ENCODE results near the gene CRYBB3.
"Not testable (repeated sequence)": the region's sequence is repeated elsewhere in the genome, so short reads cannot be mapped to it uniquely, and the experiment has no call there.

The CRYBB3 gene

DNA sequence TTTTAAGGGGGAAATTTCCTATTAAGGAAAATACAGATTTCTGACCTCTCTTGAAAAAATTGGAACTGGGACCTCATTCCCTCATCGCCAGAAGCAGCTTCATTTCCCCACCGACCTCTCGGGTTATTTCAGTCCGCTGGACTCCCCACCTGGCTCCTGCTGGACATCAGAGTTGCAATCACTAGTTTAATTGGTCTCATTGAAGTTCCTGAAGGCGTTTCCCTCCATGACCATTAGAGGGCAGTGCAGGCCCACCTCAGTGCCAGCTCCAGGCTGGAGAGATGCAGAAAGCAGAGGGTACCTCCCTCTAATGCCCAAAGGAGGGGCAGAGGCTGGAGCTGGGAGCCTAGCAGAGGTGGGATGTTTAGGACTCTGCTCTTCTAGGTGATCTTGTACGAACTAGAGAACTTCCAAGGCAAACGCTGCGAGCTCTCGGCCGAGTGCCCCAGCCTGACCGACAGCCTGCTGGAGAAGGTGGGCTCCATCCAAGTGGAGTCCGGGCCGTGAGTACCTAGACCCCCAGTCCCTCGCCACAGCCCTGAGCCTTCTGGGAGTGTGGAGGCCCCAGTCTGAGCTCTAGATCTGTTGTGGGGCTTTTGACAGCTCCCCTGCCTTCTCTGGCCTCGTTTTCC is 2.7 kb downstream of the CRYBB3 start:
- intact Hi-C loops (cut with DNase I), result loop anchor here (2.0 kb wide), 1 partner anchor 132 kb away; no protein-coding TSS in a partner anchor
- DNase-seq, result peak in 8 of 10 donors; percentile 43 to 93 (median 70)

DNA sequence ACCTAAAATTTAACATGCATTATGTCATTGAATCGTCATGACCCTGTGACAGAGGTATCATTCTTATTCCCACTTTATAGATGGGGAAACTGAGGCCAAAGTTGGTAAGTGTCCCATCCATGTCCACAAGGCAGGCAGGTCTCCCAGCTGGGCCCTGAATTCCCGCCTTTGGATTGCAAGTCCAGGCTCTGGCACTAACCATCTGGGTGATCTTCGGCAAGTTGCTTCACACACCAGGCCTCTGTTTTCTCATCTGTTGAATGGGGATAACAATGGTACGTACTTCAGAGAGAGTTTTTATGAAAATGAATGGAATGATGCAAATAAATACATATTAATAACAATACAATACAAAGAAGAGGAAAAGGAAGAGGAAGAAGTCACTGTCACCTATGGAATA is 3.4 kb downstream of the CRYBB3 start:
- intact Hi-C loops (cut with DNase I), result loop anchor here (2.0 kb wide), 1 partner anchor 132 kb away; no protein-coding TSS in a partner anchor
- peak in 1 of 10 donors; percentile 31 for DNase-seq

DNA sequence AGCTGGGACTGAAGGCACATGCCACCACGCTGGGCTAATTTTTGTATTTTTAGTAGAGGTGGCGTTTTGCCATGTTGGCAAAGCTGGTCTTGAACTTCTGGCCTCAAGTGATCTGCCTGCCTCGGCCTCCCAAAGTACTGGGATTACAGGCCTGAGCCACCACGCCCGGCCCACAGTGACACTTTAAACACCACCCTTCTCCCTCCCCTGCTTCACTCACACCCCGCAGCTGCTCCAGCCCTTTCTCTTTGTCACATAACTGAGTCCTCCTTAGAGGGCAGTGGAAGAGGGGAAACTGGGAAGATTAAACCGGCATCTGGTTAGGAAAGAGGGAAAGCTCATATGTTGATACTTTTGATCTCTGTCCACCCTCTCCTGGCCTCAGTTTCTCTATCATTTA is 4.9 kb downstream of the CRYBB3 start:
- DNase-seq, result peak in 1 of 10 donors; percentile 49
- intact Hi-C loops (cut with DNase I), result not testable (repeated sequence)

DNA sequence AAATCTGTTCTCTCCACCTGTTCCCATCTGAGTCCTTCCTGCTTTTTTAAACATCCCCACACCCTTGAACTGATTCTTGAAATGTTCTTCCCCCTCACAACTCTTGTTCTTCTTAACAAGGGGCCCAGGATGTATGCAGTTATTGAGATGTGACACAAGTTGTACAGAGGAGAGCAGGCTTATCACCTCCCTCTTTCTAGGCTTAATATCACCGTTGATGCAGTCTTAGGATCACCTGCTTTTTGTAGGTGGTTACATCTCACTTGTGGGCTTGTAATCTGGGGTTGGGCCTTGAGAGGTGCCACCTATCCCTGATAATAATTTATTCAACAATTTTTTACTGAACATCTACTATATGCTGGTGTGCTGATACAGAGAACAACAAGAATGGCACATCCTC is 6.2 kb downstream of the CRYBB3 start:
- intact Hi-C loops (cut with DNase I), result no loop called here
- no peak for DNase-seq

DNA sequence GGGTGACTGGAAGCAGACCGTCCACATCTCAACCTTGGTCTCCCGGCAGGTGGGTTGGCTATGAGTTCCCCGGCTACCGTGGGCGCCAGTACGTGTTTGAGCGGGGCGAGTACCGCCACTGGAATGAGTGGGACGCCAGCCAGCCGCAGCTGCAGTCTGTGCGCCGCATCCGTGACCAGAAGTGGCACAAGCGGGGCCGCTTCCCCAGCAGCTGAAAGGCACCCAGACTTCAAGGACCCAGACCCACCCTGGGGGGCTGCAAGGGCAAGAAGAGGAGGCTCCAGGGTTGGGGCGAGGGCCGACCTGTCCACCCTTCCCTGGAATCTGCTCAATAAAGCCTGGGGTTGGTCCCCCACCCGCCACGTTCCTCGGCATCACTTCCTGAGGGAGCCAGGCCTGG is 7.3 kb downstream of the CRYBB3 start:
- intact Hi-C loops (cut with DNase I), result no loop called here
- DNase-seq, result no peak

DNA sequence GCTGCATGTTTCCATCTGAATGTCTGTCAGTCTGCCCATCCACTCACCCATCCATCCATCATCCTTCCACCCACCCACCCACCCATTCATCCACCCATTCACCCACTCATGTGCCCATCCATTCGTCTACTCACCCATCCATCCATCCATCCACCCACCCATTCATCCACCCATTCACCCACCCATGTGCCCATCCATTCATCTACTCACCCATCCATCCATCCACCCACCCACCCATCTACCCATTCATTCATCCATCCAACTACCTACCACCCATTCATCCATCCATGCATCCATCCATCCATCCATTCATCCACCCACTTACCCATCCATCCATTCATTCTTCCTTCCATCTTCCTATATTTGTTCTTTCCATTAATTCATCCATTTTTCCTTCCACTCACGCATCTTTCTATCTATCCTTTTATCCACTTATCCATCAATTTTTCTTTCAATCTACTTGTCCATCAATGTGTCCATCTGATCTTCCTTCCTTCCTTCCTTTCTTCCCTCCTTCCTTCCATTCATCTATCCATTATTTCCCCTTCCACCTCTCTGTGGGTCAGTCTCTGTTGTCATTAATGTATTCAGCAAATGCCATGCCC is 8.0 kb downstream of the CRYBB3 start:
- intact Hi-C loops (cut with DNase I), result no loop called here

DNA sequence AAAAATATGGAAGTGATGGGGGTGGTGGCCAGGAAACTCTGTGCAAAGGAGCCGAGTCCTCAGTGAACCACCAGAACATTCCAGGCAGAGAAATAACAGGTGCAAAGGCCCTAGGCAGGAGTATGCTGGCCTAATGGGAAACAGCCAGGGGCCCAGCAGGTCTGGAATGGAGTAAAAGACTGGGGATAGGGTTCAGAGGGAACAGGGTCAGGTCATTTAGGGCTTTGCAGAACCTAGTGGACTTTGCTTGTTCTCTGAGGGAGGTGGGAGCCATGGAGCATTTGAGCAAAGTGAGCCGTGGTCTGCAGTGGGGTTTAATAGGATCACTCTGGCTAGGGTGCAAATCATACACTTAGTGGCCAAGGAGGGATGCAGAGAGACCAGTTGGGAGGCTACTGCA is 8.7 kb downstream of the CRYBB3 start:
- no peak for DNase-seq
- intact Hi-C loops (cut with DNase I), result no loop called here

More for the DNA sequence above, 8.0 kb downstream of the CRYBB3 start:
- DNase-seq, result no peak

DNA sequence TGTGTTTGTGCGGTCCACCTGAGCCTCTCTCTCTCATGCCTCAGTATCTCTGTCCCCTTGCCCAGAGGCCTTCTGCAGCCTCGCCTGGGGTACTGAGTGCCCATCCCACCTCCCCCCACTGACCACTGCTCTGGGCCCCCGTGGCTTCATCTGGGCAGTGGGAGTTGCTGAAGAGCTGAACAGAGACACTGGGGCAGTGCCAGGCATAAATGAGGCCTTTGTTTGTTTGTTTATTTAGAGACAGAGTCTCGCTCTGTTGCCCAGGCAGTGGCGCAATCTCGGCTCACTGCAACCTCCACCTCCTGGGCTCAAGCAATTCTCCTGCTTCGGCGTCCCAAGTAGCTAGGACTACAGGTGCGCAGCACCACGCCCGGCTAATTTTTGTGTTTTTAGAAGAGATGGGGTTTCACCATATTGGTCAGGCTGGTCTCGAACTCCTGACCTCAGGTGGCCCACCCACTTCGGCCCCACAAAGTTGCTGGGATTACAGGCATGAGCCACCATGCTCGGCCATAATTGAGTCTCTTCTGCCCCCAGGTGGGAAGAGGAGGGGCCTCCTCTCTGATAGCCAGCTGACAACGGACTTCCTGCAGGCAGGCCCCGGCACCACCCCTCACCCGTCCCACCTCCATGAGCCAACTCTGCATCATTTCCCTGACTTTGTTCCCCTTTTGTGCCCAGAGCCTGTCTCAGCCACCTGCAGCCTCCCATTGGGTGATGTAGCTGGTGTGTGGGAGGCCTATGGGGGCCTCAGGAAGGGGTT is 9.3 kb downstream of the CRYBB3 start:
- DNase-seq, result peak in 1 of 10 donors; percentile 64
- intact Hi-C loops (cut with DNase I), result no loop called here

DNA sequence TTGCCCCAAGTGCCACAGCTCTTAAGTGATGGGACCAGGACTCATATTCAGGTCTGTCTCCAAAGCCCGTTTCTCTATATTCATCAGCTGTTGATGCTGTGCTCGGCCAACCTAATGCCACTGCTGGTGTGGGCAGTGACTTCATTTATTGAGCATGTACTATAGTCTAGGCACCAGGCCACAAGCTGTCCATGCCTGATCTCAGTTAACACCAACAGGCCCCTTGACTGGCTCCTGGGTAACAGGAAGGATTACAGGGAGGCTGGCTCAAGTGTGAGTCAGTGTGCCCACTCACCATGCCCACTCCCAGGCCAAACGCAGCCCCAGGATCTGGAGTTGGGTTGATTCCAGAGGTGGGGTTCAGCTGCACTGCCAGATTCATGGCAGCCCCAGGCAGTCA is 11.1 kb downstream of the CRYBB3 start:
- intact Hi-C loops (cut with DNase I), result no loop called here
- DNase-seq, result no peak

DNA sequence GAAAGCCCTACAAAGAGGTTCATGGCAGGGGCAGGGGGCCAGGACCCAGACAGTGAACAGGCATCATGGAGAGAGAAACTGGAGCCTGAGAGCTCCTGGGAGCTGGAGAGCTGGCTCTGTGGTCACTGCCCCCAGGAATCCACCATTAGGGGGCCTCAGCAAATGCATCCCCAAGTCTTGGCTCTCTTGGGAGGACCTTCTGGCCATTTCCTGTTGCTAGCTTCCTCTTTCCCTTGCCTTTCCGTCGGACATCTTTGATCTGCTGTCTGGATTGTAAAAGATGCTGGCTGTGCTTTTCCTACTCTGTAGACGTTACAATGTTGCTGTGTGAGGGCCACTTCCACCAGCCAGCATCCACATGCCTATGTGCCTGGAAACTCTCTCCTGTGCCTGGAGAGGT is 12.7 kb downstream of the CRYBB3 start:
- intact Hi-C loops (cut with DNase I), result no loop called here
- DNase-seq, result no peak

DNA sequence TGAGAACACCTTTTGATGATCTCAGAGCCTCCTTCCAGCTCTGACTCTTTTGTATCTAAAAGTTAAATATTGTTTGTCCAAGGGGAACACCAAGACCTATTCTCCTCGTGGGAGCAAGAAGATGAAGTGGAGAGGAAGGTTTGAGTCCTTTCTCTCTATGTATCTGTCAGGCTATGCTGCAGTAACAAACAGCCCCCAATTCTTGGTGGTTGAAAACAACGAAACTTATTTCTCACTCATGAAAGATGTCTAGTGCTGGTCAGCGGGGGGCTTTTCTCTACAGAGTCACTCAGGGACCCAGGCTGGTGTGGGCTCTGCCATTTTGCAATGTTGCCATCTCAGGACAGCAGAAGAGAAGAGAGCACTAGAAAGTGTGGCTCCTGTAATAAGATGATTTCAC is 13.6 kb downstream of the CRYBB3 start:
- intact Hi-C loops (cut with DNase I), result no loop called here

DNA sequence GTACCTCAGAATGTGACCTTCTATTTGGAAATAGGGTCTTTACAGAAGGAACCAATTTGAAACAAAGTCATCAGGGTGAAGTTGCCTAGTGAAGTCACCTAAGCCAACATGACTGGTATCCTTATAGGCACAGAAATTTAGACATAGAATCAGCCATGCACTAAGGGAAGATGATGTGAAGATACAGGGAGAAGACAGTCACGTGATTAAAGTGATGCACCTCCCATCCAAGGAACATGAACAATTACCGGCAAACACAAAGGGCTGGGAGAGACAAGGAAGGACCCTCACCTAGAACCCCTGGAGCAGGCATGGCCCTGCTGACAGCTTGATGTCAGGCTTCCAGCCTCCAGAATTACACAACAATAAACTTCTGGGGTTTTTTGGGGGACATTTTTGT is 16.6 kb downstream of the CRYBB3 start:
- intact Hi-C loops (cut with DNase I), result no loop called here
- DNase-seq, result peak in 1 of 10 donors; percentile 5

More for the DNA sequence above, 13.6 kb downstream of the CRYBB3 start:
- no peak for DNase-seq

DNA sequence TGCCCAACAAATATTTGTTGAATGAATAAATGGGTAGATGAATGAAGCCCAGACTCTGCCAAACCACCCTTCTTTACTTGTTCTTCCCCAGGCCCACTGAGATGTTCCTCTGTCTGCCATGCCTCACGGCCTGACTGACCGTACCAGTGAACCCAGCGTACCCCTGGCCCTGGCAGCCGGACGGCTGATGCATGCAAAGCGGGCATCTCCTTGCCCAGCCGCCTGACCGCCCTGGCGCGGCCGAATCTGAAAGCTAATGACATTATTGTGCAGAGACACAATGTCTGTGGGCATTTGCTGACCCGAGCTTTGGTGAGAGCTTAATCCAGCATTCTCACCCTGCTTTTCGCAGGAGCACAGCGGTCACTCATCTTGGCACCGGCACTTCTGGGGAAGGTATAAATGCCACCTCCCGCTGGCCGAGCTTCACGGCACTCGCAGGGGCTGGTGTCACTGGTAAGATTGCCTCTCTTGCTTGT is 19.6 kb downstream of the CRYBB3 start, which contains the start of gene CRYBB2:
Gene CRYBB2 (plus strand): TSS at position 429 of the 479 bp plus-strand sequence. CDS start 1,791 bp downstream, outside the sequence.
- DNase-seq, result peak in 2 of 10 donors; percentile 11 to 82
- intact Hi-C loops (cut with DNase I), result no loop called here

DNA sequence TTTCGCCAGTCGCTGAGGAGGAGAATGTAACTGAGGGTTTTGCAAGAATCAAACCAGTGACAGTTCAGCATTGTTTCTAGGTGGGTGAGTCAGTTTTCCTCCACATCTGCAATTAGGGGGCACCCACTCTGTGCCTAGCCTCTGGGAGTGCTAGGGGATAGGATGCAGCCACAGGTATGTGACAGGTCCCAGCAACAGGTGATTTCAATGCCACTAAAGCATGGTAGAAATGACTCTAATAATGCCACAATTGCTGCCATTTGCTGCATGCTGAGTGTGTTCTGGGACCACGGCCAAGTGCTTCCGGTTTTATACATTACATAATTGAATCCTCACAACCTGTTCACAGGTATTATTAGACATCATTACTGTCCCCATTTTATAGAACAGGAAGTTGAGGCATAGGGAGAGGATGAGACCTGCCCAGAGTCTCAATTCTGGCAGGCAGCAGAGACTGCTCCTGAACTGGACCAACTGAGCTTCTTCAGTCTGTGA is 20.3 kb downstream of the CRYBB3 start:
- DNase-seq, result peak in 1 of 10 donors; percentile 12
- intact Hi-C loops (cut with DNase I), result no loop called here

DNA sequence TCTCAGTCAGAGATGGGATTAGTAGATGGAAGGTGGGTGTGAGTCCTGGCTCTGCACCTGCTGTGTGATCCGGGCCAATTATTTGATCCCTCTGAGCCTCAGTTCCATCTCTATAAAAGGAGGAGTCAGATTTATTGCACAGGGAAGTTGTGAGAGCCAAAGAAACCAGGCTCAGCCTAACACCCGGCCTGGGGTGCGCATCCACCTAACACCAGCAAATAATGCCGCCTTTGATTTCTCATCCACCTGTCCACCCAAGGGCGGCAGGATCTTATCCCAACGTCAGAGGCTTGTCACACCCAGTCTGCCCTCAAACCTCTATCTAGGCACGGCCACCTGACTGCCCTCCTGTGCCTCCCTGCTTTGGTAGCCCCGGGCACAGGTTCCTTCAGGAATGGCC is 22.1 kb downstream of the CRYBB3 start:
- no peak for DNase-seq
- intact Hi-C loops (cut with DNase I), result no loop called here

DNA sequence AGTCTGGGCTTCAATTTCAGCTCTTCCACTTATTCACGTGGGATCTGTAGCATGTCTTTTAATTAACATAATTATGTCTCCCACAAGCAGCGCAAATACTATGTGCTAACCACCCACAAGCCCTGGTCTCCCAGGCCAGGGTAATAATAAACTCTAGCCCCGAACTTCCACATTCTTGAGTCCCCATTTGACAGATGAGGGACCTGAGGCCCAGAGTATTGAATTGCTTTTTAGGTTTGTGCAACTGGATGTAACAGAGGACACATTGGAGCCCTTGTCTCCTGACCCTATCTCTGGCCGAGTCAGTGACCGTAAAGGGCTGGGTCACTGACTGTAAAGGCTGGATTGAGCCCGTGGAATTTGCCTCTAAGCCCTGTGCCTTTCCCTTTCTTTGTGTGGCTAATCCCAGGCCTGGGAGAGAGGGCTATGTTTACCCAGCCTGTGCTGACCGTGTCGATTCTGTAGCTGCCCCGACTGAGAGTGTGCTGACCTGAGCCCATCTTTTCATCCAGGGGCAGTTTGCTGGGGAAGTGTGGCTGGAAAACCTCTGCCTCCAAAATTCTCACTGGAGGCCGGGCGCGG is 23.7 kb downstream of the CRYBB3 start:
- intact Hi-C loops (cut with DNase I), result no loop called here

DNA sequence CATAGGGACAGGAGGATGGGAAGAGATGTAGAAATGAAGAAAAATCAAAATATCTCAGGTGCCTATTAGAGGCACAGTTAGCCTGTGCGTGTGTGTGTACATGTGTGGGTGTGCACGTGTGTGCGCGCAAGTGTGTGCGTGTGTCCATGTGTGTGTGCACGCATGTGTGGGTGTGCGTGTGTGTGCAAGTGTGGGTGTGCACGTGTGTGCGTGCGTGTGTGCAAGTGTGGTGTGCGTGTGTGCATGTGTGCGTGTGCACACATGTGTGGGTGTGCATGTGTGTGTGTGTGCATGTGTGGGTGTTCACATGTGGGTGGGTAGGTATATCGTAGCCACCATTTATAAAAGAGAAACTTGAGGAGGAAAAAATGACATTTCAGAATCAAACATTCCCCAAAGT is 29.2 kb downstream of the CRYBB3 start:
- intact Hi-C loops (cut with DNase I), result no loop called here
- DNase-seq, result no peak

More for the DNA sequence above, 23.7 kb downstream of the CRYBB3 start:
- no peak for DNase-seq

DNA sequence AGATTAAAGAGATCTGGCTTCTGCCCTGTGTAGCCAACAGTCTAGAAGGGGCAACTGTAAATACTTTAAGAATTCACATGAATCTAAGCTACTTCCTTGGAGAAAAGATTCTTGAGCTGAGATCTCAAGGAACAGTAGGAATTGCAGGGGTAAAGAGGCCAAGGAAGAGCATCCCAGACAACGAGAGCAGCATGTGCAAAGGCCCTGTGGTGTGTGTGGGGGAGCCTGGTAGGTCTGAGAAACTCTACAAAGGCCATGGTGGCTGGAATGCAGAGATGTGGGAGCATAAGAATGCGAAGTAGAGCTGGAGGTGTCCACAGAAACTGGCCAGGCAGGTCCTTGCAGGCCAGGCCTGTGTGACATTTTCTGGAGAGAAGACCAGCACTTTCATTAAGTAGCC is 31.1 kb downstream of the CRYBB3 start:
- DNase-seq; intact Hi-C loops (cut with DNase I): not testable (repeated sequence)

DNA sequence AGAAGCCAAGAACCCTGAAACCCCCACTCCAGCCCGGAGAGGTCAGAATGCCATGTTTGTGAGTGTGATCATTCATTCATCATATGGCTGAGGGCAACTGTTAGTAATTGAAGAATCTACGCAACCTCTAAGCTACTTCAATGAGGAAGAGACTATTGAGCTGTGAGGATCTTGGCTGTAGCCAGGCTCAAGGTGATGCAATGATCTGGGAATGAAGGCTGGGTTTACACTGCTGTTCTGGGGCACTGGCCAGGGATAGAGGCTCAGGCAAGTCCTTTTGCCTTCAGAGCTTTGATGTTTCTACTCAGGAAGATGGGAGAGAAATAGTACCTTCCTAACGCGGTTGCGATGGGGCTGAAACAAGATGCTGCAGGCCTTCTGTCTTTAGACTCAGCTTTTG is 32.6 kb downstream of the CRYBB3 start:
- no peak for DNase-seq
- intact Hi-C loops (cut with DNase I), result no loop called here

DNA sequence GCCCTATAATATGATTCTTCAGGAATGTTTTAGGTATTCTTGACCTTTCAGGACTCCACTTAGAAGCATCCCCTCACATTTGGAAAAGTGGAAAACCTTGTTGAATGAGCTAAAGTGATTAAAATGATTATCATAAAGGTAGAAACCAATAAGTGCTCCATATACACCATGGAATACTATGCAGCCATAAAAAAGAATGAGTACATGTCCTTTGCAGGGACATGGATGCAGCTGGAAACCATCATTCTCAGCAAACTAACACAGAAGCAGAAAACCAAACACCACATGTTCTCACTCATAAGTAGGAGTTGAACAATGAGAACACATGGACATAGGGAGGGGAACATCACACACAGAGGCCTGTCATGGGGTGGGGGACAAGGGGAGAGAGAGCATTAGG is 34.0 kb downstream of the CRYBB3 start:
- intact Hi-C loops (cut with DNase I), result not testable (repeated sequence)

More for the DNA sequence above, 34.0 kb downstream of the CRYBB3 start:
- DNase-seq, result not testable (repeated sequence)

All from posterior cingulate gyrus (tissue), 11 donors.